Natural killer cell (primary cell): Measurements from ENCODE around the gene TSHZ3. TPM values are rescaled to one million over a fixed set of nuclear protein-coding genes. Genes with fewer than 3 reads are reported as not detected.

Source experiments
- ATAC-seq, 3 donors: fragments of 150-1000 bp in 2 of 3; fragments of 200-7000 bp in 1 of 3; cut with Tn5 transposase; 1 replicate in 1 of 3; 2 replicates in 2 of 3; pipeline ENCODE4 v1.10.0; 2021; ENCODE audit warnings: mild to moderate bottlenecking in 2 of 3, moderate library complexity in 2 of 3
- DNase-seq, 2 donors: peaks; one replicate each; pipeline versions ENCODE4 v3.0.0 to v3.0.0-alpha.2; 2013 to 2021; ENCODE audit warnings: mixed read lengths in 1 of 2
- H3K27ac ChIP-seq: one replicate; pipeline ENCODE4 v1.5.1; 2013; ENCODE audit warnings: mild to moderate bottlenecking, low read length
- H3K27me3 ChIP-seq: one replicate; pipeline ENCODE4 v1.6.1; 2013; ENCODE audit warnings: low read length; ENCODE audit not compliant: control insufficient read depth, insufficient read depth
- H3K36me3 ChIP-seq: one replicate; pipeline ENCODE4 v1.6.1; 2013; ENCODE audit warnings: low read length; ENCODE audit not compliant: control insufficient read depth, insufficient read depth
- H3K4me1 ChIP-seq: one replicate; pipeline ENCODE4 v1.6.1; 2013; ENCODE audit warnings: low read length; ENCODE audit not compliant: control insufficient read depth, insufficient read depth
- H3K4me3 ChIP-seq: one replicate; pipeline ENCODE4 v1.5.1; 2013; ENCODE audit warnings: low read length
- H3K9me3 ChIP-seq: one replicate; pipeline ENCODE4 v1.6.1; 2013; ENCODE audit warnings: low read length; ENCODE audit not compliant: control insufficient read depth, insufficient read depth
- H3K27ac Mint-ChIP-seq, 2 donors: one replicate each; pipeline ENCODE4 v1.8.0; 2022; ENCODE audit warnings: mild to moderate bottlenecking in 2 of 2, mixed read lengths in 2 of 2, moderate library complexity in 1 of 2
- H3K27me3 Mint-ChIP-seq, 2 donors: one replicate each; pipeline ENCODE4 v1.8.0; 2022; ENCODE audit warnings: low read depth in 2 of 2, mixed read lengths in 2 of 2
- H3K36me3 Mint-ChIP-seq: one replicate; pipeline ENCODE4 v1.8.0; 2022; ENCODE audit warnings: mixed read lengths
- H3K4me1 Mint-ChIP-seq, 2 donors: one replicate each; pipeline ENCODE4 v1.8.0; 2022; ENCODE audit warnings: mixed read lengths in 2 of 2
- H3K4me3 Mint-ChIP-seq: one replicate; pipeline ENCODE4 v1.8.0; 2022; ENCODE audit warnings: mild to moderate bottlenecking, moderate library complexity, mixed read lengths
- H3K9me3 Mint-ChIP-seq, 2 donors: one replicate each; pipeline ENCODE4 v1.8.0; 2022; ENCODE audit warnings: mixed read lengths in 2 of 2
- CTCF ChIP-seq: fragments of 200-600 bp; IDR thresholded peaks from one replicate; pipeline ENCODE4 v1.8.0; 2022; ENCODE audit warnings: antibody characterized with exemption
- WGBS: methylation state at CpG from one replicate; pipeline ENCODE4 v1.1.7; 2013; ENCODE audit warnings: missing lambda C conversion rate; ENCODE audit not compliant: insufficient coverage; 5-methylcytosine and 5-hydroxymethylcytosine counted together
- intact Hi-C: fragments of 100-400 bp; cut with micrococcal nuclease; formaldehyde crosslinking; loops from one replicate; pipeline ENCODE4 v1.14.2; 2022
- total RNA-seq, 4 donors: library from RNA; stranded (reverse); fragments of 120-200 nt in 1 of 4; gene quantifications; one replicate each; pipeline versions ENCODE4 v1.2.3 to v1.2.4, GENCODE V29; 2013 to 2022

TSHZ3 gene
- total RNA-seq, 3 donors from 2014 or later (not counting 1 experiment from before 2014, with no cell fraction given): 5.3 to 8.1 (median 6.2) TPM

GRCh38 chr19:31232180-31232579 is 117.1 kb downstream of the TSHZ3 start:
- no peak overlapping the region for H3K27ac Mint-ChIP-seq
- no peaks in the 10 kb centered on the region for H3K9me3 Mint-ChIP-seq
- no peak for TF ChIP-seq CTCF

GRCh38 chr19:31231237-31231636 is 118.0 kb downstream of the TSHZ3 start:
- Histone ChIP-seq H3K27ac (no peak overlapping the region), H3K4me3 (no peak overlapping the region), H3K4me1 (no peaks in the 10 kb centered on the region), H3K36me3 (no peaks in the 10 kb centered on the region), H3K9me3 (no peaks in the 10 kb centered on the region), H3K27me3 (no peaks in the 10 kb centered on the region)
- peaks cover 10 to 45% of the 10 kb centered on the region in 2 donors for H3K27me3 Mint-ChIP-seq
- intact Hi-C loops: no loop called here
- H3K36me3 Mint-ChIP-seq: no peaks in the 10 kb centered on the region
- DNase-seq (no peak), ATAC-seq (no peak)
- no peak overlapping the region for H3K4me3 Mint-ChIP-seq
- H3K27ac Mint-ChIP-seq: no peak overlapping the region
- no peaks in the 10 kb centered on the region for H3K4me1 Mint-ChIP-seq
- no peak for TF ChIP-seq CTCF
- WGBS: 98% methylated on average over 6 of the region's 6 CpGs
- H3K9me3 Mint-ChIP-seq: no peaks in the 10 kb centered on the region

More at GRCh38 chr19:31232180-31232579, 117.1 kb downstream of the TSHZ3 start:
- H3K4me1 ChIP-seq: no peaks in the 10 kb centered on the region
- H3K36me3 ChIP-seq: no peaks in the 10 kb centered on the region
- intact Hi-C loops: no loop called here
- no peaks in the 10 kb centered on the region for H3K4me1 Mint-ChIP-seq
- peaks cover 10 to 51% of the 10 kb centered on the region in 2 donors for H3K27me3 Mint-ChIP-seq
- no peak for ATAC-seq
- no peaks in the 10 kb centered on the region for H3K9me3 ChIP-seq
- H3K4me3 ChIP-seq: no peak overlapping the region
- 84% methylated on average over 5 of the region's 5 CpGs for WGBS
- no peak for DNase-seq
- no peak overlapping the region for H3K27ac ChIP-seq
- H3K27me3 ChIP-seq: no peaks in the 10 kb centered on the region
- H3K4me3 Mint-ChIP-seq: no peak overlapping the region
- H3K36me3 Mint-ChIP-seq: no peaks in the 10 kb centered on the region

- H3K4me3 Mint-ChIP-seq: no peak overlapping the region
- no peak for TF ChIP-seq CTCF
- WGBS: 93% methylated on average over 3 of the region's 4 CpGs
Observed at GRCh38 chr19:31226151-31226935, 122.9 kb downstream of the TSHZ3 start.

More at GRCh38 chr19:31226151-31226935, 122.9 kb downstream of the TSHZ3 start:
- Mint-ChIP-seq H3K27ac (no peak overlapping the region), H3K4me1 (no peaks in the 10 kb centered on the region), H3K9me3 (no peaks in the 10 kb centered on the region), H3K27me3 (peaks cover 2 to 9% of the 10 kb centered on the region in 2 donors), H3K36me3 (no peaks in the 10 kb centered on the region)
- Histone ChIP-seq H3K4me3 (no peak overlapping the region), H3K36me3 (no peaks in the 10 kb centered on the region), H3K27ac (no peak overlapping the region), H3K4me1 (no peaks in the 10 kb centered on the region), H3K27me3 (no peaks in the 10 kb centered on the region), H3K9me3 (no peaks in the 10 kb centered on the region)
- no peak for ATAC-seq
- intact Hi-C loops: no loop called here
- no peak for DNase-seq
